Measurements from ENCODE around the gene KLK5.

The KLK5 gene

GRCh38 chr19:50968716-50969412 is 16.0 kb upstream of the KLK5 start:
- DNase-seq = no peak

DNA sequence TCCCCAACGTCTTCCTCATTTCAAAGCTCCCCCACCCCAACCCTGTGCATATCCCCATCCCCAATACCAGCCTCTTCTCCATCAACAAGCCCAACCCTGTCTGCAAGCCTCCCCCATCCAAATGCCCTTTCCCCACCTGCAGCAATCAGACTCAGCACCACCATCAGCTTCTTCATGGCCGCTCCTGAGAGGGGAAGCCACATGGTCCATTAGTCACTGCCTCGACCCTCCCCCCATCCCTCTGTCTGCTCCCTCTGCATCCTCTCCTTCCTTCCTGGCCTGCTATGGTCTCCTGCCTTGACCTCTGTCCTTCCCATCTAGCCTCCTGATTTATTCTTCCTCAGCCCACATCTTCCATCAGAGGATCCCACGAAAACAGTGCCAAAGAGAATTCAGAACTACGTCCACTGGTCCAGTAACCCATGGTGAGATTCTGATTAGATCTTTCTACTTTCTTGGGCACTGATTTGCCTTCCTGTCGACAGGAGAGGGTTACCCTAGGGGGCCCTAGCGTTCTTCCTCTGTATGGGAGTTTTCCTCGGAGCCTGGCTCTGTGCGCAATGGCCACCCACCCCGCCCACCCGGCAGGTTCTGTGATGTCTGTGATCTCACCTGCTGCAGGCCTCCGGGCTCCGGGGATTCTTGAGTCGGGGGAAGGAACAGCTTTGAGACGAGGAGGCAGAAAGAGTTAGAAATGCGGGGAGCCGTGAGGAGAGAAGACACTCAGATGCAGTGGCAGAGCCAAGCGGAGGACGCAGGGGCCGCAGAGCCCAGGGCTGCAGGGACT is 15.3 kb upstream of the KLK5 start:
- DNase-seq = no peak

DNA sequence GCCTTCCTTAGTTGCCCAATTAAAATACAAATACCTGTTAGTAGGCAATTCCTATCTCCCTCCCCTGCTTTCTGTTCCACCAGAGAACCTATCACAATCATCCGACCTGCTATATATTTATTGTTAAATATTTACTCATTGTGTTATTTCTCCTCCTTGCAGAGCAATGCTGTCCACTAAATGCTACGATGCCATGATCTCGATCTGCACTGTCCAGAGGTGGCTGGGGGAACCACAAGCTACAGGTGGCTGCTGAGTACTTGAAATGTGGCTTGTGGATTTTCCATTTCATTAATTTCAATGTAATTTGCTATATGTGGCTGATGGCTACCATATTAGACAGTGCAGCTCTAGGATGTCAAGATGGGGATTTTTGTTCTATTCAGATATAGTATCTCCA is 11.4 kb upstream of the KLK5 start:
- DNase-seq = no peak

- DNase-seq = no peak
Observed at GRCh38 chr19:50963381-50963780, 10.5 kb upstream of the KLK5 start.

DNA sequence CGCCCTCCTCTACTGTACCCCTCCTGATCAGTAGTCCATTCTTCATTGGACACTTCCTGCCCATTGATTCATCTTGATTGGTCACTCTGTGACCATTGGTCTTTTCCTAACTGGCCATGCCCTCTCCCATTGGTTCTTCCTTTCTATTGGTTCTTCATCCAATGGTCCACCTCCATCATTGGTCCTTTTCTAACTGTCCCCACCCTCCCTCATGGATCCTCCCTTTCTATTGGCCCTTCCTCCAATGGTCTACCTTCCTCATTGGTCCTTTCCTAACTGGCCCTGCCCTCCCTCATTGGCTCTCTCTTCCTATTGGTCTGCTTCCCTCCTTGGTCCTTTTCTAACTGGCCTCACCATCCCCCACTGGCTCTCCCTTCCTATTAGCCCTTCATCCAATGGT is 9.4 kb upstream of the KLK5 start:
- DNase-seq = no peak

DNA sequence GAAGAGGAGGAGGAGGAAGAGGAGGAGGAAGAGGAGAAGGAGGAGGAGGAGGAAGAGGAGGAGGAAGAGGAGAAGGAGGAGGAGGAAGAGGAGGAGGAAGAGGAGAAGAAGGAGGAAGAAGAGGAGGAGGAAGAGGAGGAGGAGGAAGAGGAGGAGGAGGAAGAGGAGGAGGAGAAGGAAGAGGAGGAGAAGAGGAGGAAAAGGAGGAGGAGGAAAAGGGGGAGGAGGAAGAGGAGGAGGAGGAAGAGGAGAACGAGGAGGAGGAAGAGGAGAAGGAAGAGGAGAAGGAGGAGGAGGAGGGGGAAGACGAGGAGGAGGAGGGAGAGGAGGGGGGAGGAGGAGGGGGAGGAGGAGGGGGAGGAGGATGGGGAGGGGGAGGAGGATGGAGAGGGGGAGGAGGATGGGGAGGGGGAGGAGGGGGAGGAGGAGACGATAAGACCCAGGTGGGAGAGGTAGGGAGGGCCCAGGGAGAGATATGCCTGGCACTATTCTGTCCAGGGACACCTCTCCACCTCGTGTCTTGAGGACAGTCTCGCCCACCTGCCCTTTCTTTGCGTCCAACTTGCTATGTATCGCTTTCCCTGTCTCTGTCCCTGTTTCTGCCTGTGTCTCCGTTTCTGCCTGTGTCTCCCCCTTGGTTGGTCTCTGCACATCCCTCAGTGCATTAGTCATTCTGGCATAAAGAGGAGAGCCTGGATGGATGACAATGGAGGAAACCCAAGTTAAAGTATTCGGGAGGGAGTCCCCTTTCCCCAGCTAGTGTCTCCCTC is 7.1 kb upstream of the KLK5 start:
- no peak for DNase-seq

GRCh38 chr19:50957587-50957986 is 4.7 kb upstream of the KLK5 start:
- no peak for DNase-seq

GRCh38 chr19:50949861-50950260 is 3.0 kb downstream of the KLK5 start:
- no peak for DNase-seq

- no peak for DNase-seq
Observed at GRCh38 chr19:50947123-50947522, 5.7 kb downstream of the KLK5 start.

- DNase-seq = no peak
Observed at GRCh38 chr19:50944795-50945194, 8.0 kb downstream of the KLK5 start.

GRCh38 chr19:50943074-50943828 is 9.6 kb downstream of the KLK5 start:
- no peak for DNase-seq

DNA sequence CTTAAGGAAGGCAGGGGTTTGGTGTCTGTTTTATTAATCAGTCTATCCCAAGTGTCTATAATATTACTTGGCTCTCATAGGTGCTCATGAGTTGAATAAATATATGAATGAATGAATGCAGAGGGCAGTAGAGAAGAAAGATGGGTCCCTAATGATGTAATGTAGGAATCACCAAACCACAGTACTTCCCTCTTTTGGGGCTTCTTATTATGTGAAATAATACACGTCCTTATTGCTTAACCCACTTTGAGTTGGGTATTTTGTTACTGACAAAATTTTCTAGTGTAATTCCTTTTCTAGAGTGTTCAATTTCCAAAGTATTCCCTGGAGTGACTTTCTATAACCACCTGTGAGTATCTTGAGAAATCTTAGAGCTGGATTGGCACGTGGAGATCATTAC is 13.2 kb downstream of the KLK5 start:
- no peak for DNase-seq

DNA sequence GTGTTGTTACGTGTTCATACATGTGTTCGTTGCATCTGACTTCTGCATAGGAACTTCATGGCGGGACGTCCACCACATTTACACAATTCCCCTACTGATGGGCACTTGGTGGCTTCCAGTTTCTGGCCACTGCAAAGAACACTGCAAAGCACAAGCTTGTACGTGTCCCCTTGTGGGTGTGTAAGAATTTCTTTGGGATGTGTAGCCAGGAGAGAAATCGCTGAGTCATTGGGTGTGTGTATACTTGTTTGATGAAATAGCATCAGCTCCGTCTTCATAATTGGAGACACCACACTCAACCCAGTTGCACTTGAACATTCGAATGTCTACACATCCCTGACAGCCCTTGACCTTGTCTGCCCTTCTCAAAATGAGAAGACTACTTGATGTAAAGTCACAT is 19.2 kb downstream of the KLK5 start:
- DNase-seq = no peak

- DNase-seq = no peak
Observed at GRCh38 chr19:50932690-50933083, 20.2 kb downstream of the KLK5 start.

- DNase-seq = no peak
Observed at GRCh38 chr19:50932018-50932689, 20.7 kb downstream of the KLK5 start.

DNA sequence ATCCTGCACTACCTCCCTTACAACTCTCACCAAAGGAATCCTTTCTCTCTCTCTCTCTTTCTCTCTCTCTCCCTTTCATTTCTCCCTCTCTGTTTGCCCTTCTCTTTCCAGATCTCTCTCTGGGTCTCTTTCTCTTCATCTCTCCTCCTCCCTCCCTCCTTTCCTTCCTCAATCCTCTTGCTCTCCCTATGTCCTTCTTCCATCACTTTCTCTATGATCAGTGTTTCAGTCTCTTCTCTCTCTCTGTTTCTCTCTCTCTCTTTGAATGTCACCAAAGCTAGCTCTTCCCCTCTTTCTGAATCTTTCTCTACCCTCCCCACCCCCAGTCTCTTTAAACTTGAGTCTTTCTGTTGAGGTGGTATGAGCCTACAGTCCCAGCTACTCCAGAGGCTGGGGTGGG is 21.8 kb downstream of the KLK5 start:
- DNase-seq = no peak

DNA sequence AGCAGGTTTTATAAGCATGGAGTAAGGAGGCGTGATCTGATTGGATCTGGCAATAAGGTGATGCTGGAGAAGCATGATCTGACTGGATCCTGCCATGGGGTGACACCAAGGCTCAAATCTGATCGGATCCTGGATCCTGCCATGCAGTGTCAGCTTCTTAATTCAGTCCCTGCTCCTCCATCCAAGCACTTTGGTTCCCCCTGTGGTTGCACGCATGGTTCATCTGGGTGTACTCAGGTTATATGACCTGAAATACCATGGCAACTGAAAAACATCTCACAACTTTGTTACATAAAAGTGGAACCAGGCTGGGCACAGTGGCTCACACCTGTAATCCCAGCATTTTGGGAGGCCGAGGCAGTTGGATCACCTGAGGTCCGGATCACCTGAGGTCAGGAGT is 24.0 kb downstream of the KLK5 start:
- DNase-seq = no peak

GRCh38 chr19:50926144-50926543 is 26.7 kb downstream of the KLK5 start:
- no peak for DNase-seq

DNA sequence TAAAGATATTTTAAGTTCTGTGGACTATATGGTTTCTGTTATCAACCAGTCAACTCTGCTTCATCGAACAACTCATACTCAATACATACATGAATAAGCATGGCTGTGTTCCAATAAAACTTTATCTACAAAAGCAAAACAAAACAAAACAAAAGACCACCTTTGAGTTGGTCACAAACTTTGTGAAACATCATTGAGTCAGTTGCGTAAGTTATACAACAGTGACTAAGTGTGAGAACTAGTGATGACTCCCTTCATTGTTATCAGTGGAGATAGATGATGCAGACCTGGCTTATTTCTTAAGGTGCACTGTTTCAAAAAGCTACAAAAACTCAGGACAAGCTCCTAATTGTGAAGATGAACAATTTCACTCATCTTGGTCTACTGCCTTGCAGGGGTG is 27.1 kb downstream of the KLK5 start:
- DNase-seq = no peak

DNA sequence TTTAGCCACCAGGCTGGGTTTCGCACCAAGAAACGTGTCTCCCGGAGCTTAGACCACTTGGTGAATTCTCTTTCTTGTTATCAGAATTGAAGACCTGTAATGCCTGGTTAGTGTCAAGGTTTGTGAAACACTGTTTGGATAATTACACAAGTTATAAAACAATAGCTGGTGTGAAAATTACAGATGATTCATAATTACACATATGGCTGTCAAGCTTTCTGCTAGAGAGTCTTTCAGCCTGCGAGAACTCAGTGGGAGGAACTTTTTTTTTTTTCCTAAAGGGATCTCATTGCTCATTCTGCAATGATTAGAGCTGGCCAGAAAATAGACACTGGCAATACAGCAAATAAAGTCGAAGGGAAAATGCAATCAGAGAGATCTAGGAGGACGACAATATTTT is 28.3 kb downstream of the KLK5 start:
- DNase-seq = no peak

DNA sequence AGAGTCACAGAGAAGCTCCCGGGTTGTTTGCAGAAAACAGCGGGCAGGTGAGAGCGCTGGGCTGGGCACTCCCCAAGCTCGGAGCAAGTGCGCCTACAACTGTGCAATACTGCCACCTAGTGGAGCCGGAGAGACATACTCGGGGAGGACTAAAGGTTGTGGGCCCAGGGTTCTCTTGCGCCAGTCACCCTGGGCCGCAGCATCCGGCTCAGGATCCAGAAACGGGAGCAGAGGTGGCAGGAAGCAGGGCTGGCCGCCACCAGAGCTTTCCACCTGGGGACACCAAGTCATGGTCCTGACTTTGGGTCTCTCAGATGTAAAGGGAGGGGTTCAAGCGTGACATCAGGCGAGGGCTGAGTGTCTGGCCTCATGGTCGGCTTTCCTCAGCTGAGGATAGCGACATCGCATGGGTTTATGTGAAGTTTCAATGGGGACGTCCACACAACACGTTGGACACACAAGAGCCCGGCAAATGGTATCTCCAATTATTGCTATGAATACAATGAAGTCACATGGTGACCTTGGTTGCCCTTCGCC is 30.5 kb downstream of the KLK5 start:
- DNase-seq = peak; percentile 49

Data from activated effector memory CD4-positive, alpha-beta T cell treated with Interleukin-2 at 50 U/mL for 16 hours (primary cell).